SK-N-SH (cell line): ENCODE data around the gene HDGFL1. TPM values are rescaled to one million over a fixed set of nuclear protein-coding genes. Genes with fewer than 3 reads are reported as not detected.

Source experiments
- CTCF ChIA-PET: fragments of 300-600, 350-600 bp; formaldehyde crosslinking; extraction: SDS; loops from one replicate; lab custom pipeline; 2021; lab: Yijun Ruan, JAX
- POLR2A ChIA-PET: fragments of 350-600 bp; sonication (Branson Sonifier 250); formaldehyde crosslinking; extraction: SDS; loops from one replicate; lab custom pipeline; 2020; ENCODE audit warnings: antibody characterized with exemption, inconsistent platforms; lab: Yijun Ruan, JAX
- DNase-seq: peaks from one replicate; pipeline ENCODE4 v3.0.0; 2012
- H2AFZ ChIP-seq: fragments of 200-600 bp; sonication (generic); 2 replicates; pipeline ENCODE4 v1.8.1; 2016; ENCODE audit warnings: antibody characterized with exemption, mild to moderate bottlenecking, low read depth
- H3F3A ChIP-seq: fragments of 200-600 bp; sonication (generic); replicated peaks from 2 replicates; pipeline ENCODE3; 2016; ENCODE audit warnings: antibody characterized with exemption, mild to moderate bottlenecking; ENCODE audit not compliant: insufficient read depth
- H3K27ac ChIP-seq, 2 experiments: fragments of 200-500 bp in 1 of 2; fragments of 200-600 bp in 1 of 2; sonication (Bioruptor generic) in 1 of 2; sonication (generic), shearing (Covaris generic) in 1 of 2; 2 replicates each; pipeline versions ENCODE4 v1.5.1 to v1.6.1; 2014 to 2016; ENCODE audit warnings: low read depth in 2 of 2, inconsistent platforms in 1 of 2, low read length in 1 of 2, mild to moderate bottlenecking in 1 of 2, mixed read lengths in 1 of 2
- H3K27me3 ChIP-seq: fragments of 200-600 bp; sonication (generic), shearing (Covaris generic); 2 replicates; pipeline ENCODE4 v1.6.1; 2016; ENCODE audit warnings: mixed run types; ENCODE audit not compliant: insufficient read depth
- H3K36me3 ChIP-seq, 2 experiments: fragments of 200-500 bp in 1 of 2; fragments of 200-600 bp in 1 of 2; sonication (Bioruptor generic) in 1 of 2; sonication (generic) in 1 of 2; replicated peaks in 1 of 2; 2 replicates each; pipeline versions ENCODE3 to v1.5.1; 2014 to 2016; ENCODE audit warnings: low read length in 1 of 2, mild to moderate bottlenecking in 1 of 2; ENCODE audit not compliant: insufficient read depth in 2 of 2, control insufficient read depth in 1 of 2
- H3K4me1 ChIP-seq, 2 experiments: fragments of 200-500 bp in 1 of 2; fragments of 200-600 bp in 1 of 2; sonication (Bioruptor generic) in 1 of 2; sonication (generic), shearing (Covaris generic) in 1 of 2; 2 replicates each; pipeline versions ENCODE4 v1.5.1 to v1.6.1; 2014 to 2016; ENCODE audit warnings: low read depth in 1 of 2, low read length in 1 of 2, mixed run types in 1 of 2; ENCODE audit not compliant: insufficient read depth in 2 of 2, control insufficient read depth in 1 of 2
- H3K4me2 ChIP-seq: fragments of 200-600 bp; sonication (generic), shearing (Covaris generic); 2 replicates; pipeline ENCODE4 v1.6.1; 2017; ENCODE audit warnings: mixed run types
- H3K4me3 ChIP-seq, 2 experiments: fragments of 200-500 bp in 1 of 2; fragments of 200-600 bp in 1 of 2; sonication (Bioruptor generic) in 1 of 2; sonication (generic), shearing (Covaris generic) in 1 of 2; 2 replicates each; pipeline versions ENCODE4 v1.5.1 to v1.8.1; 2014 to 2016; ENCODE audit warnings: low read depth in 2 of 2, inconsistent platforms in 1 of 2, low read length in 1 of 2, mild to moderate bottlenecking in 1 of 2, mixed read lengths in 1 of 2, moderate library complexity in 1 of 2
- H3K79me2 ChIP-seq: fragments of 200-600 bp; sonication (generic); 2 replicates; pipeline ENCODE4 v1.8.1; 2017; ENCODE audit warnings: mild to moderate bottlenecking; ENCODE audit not compliant: insufficient read depth
- H3K9ac ChIP-seq: fragments of 200-600 bp; sonication (generic); 2 replicates; pipeline ENCODE4 v1.6.1; 2017; ENCODE audit warnings: mixed run types
- H3K9me2 ChIP-seq: fragments of 200-600 bp; sonication (generic); 2 replicates; pipeline ENCODE4 v1.6.1; 2017; ENCODE audit warnings: mixed run types
- H3K9me3 ChIP-seq: fragments of 200-600 bp; sonication (generic); 2 replicates; pipeline ENCODE4 v1.6.1; 2017; ENCODE audit warnings: mixed run types, mild to moderate bottlenecking, moderate library complexity
- H4K20me1 ChIP-seq: fragments of 200-600 bp; sonication (generic); 2 replicates; pipeline ENCODE4 v1.6.1; 2017; ENCODE audit warnings: mild to moderate bottlenecking, mixed run types; ENCODE audit not compliant: insufficient read depth
- CHD2 ChIP-seq: fragments of 150-350 bp; IDR thresholded peaks from 2 replicates; pipeline ENCODE4 v1.6.1; 2018; ENCODE audit warnings: low read length; ENCODE audit not compliant: partially characterized antibody
- ELF1 ChIP-seq: IDR thresholded peaks from 2 replicates; pipeline ENCODE4 v1.4.0; 2012
- GABPA ChIP-seq: IDR thresholded peaks from 2 replicates; pipeline ENCODE4 v1.4.0; 2012; ENCODE audit warnings: low read depth, mild to moderate bottlenecking
- MAX ChIP-seq: IDR thresholded peaks from 2 replicates; pipeline ENCODE4 v1.4.0; 2012; ENCODE audit warnings: low read depth
- MEF2A ChIP-seq: IDR thresholded peaks from 2 replicates; pipeline ENCODE4 v1.4.0; 2012; ENCODE audit warnings: low read depth, borderline replicate concordance
- MXI1 ChIP-seq: IDR thresholded peaks from 2 replicates; pipeline ENCODE4 v1.6.1; 2012; ENCODE audit warnings: mild to moderate bottlenecking, low read depth, low read length, improper control_type of control experiment
- NFIC ChIP-seq: IDR thresholded peaks from 2 replicates; pipeline ENCODE4 v1.4.0; 2012; ENCODE audit warnings: borderline replicate concordance
- RCOR1 ChIP-seq: fragments of 150-350 bp; IDR thresholded peaks from 2 replicates; pipeline ENCODE4 v1.6.1; 2017; ENCODE audit warnings: antibody characterized with exemption, low read length
- RFX5 ChIP-seq: IDR thresholded peaks from 2 replicates; pipeline ENCODE4 v1.6.1; 2012; ENCODE audit warnings: mild to moderate bottlenecking, improper control_type of control experiment, low read length
- RXRA ChIP-seq: IDR thresholded peaks from 2 replicates; pipeline ENCODE4 v1.4.0; 2012; ENCODE audit warnings: low read depth, mild to moderate bottlenecking, borderline replicate concordance
- TAF1 ChIP-seq: IDR thresholded peaks from 2 replicates; pipeline ENCODE4 v1.6.1; 2012; ENCODE audit warnings: low read depth, mild to moderate bottlenecking, low read length, moderate library complexity, borderline replicate concordance
- WGBS: methylation state at CpG from one replicate; pipeline ENCODE4 v1.1.6; 2017; ENCODE audit warnings: low lambda C conversion rate; 5-methylcytosine and 5-hydroxymethylcytosine counted together
- polyA plus RNA-seq, 3 experiments: library from polyadenylated mRNA; depleted of rRNA; stranded (reverse); fragments of >200 nt; gene quantifications; 2 replicates each; pipeline ENCODE4 v1.2.3, GENCODE V29; 2012
- TF ChIP-seq, protein P1 (sequence below): fragments of 150-350 bp; IDR thresholded peaks from 2 replicates; pipeline ENCODE4 v1.6.1; 2017; ENCODE audit warnings: antibody characterized with exemption, low read length, low read depth, borderline replicate concordance
- TF ChIP-seq, protein P2 (sequence below): fragments of 200-600 bp; sonication (generic); IDR thresholded peaks from 2 replicates; pipeline ENCODE4 v1.6.1; 2017; ENCODE audit warnings: antibody characterized with exemption, mild to moderate bottlenecking, moderate library complexity

The HDGFL1 gene
- polyA plus RNA-seq, 1 of the 3 experiments (the other 2 are of a cell fraction), result not detected

DNA sequence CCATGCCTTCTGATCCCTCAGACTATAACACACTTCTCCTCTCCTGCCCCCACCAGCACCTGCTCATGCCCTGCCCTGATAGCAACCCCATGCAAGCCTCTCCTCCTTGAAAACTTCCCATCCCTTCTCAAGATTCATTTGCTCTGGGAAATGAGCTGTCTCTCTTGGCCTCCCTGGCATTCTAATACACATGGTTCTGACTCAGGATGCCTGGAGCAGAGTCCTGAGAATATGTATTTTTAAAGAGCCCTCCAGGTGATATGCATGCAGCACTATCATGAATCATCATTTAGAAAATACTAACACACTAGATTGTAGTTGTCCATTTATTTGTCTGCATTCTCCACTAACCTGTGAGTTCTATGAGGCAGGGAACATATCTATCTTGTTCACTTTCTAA is 26.6 kb downstream of the HDGFL1 start:
- H3K9ac ChIP-seq, result no peak overlapping the region
- peaks cover 10 to 14% of the 10 kb centered on the region in 2 experiments; a peak in 3 of 4 replicates for H3K4me1 ChIP-seq
- no peak overlapping the region for H3K27ac ChIP-seq
- no peaks in the 10 kb centered on the region for H3K36me3 ChIP-seq
- CTCF ChIA-PET, result no interaction called here
- no peak overlapping the region for H3K4me3 ChIP-seq
- no peaks in the 10 kb centered on the region for H3K27me3 ChIP-seq
- H3K9me2 ChIP-seq, result no peaks in the 10 kb centered on the region
- H3K4me2 ChIP-seq, result no peak overlapping the region
- H3K9me3 ChIP-seq, result no peaks in the 10 kb centered on the region
- H3K79me2 ChIP-seq, result no peaks in the 10 kb centered on the region
- H3F3A ChIP-seq, result no peaks in the 10 kb centered on the region
- TF ChIP-seq MEF2A (no peak), CHD2 (no peak), RCOR1 (no peak), MXI1 (no peak)
- TF ChIP-seq, protein P1, sequence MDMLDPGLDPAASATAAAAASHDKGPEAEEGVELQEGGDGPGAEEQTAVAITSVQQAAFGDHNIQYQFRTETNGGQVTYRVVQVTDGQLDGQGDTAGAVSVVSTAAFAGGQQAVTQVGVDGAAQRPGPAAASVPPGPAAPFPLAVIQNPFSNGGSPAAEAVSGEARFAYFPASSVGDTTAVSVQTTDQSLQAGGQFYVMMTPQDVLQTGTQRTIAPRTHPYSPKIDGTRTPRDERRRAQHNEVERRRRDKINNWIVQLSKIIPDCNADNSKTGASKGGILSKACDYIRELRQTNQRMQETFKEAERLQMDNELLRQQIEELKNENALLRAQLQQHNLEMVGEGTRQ, result no peak
- H4K20me1 ChIP-seq, result no peaks in the 10 kb centered on the region
- no peak for DNase-seq
- H2AFZ ChIP-seq, result no peak overlapping the region
- POLR2A ChIA-PET, result no interaction called here

GRCh38 chr6:22598339-22598738 is 29.0 kb downstream of the HDGFL1 start:
- Histone ChIP-seq H4K20me1 (no peaks in the 10 kb centered on the region), H3K27ac (peak overlapping the region in 1 of 2 experiments; percentile 22; a peak in 1 of 4 replicates), H2AFZ (no peak overlapping the region), H3K9me3 (no peaks in the 10 kb centered on the region), H3K36me3 (no peaks in the 10 kb centered on the region), H3K4me3 (no peak overlapping the region), H3K4me2 (no peak overlapping the region), H3K79me2 (no peaks in the 10 kb centered on the region), H3K9ac (no peak overlapping the region), H3K9me2 (no peaks in the 10 kb centered on the region), H3K4me1 (peaks cover 10% of the 10 kb centered on the region in 2 experiments; a peak in 3 of 4 replicates), H3F3A (no peaks in the 10 kb centered on the region), H3K27me3 (no peaks in the 10 kb centered on the region)
- no peak for DNase-seq
- TF ChIP-seq MAX (no peak), NFIC (no peak), MEF2A (no peak), CHD2 (no peak), TAF1 (no peak), RFX5 (no peak), MXI1 (no peak), RXRA (no peak), ELF1 (no peak), GABPA (no peak)
- TF ChIP-seq, protein P2, sequence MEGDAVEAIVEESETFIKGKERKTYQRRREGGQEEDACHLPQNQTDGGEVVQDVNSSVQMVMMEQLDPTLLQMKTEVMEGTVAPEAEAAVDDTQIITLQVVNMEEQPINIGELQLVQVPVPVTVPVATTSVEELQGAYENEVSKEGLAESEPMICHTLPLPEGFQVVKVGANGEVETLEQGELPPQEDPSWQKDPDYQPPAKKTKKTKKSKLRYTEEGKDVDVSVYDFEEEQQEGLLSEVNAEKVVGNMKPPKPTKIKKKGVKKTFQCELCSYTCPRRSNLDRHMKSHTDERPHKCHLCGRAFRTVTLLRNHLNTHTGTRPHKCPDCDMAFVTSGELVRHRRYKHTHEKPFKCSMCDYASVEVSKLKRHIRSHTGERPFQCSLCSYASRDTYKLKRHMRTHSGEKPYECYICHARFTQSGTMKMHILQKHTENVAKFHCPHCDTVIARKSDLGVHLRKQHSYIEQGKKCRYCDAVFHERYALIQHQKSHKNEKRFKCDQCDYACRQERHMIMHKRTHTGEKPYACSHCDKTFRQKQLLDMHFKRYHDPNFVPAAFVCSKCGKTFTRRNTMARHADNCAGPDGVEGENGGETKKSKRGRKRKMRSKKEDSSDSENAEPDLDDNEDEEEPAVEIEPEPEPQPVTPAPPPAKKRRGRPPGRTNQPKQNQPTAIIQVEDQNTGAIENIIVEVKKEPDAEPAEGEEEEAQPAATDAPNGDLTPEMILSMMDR, result no peak
- TF ChIP-seq, protein P1, result no peak
- CTCF ChIA-PET, result interaction anchor here (1.0 to 1.3 kb wide), 2 partner anchors 11 to 12 kb away, joined by 3 to 4 read pairs; no protein-coding TSS in a partner anchor
- POLR2A ChIA-PET, result interaction anchor here (0.6 kb wide), 1 partner anchor 1004 kb away, joined by 3 read pairs; no protein-coding TSS in a partner anchor
- WGBS, result 82% methylated on average over 4 of the region's 4 CpGs
